ENCODE results near the gene SMIM5.
"Not testable (repeated sequence)": the region's sequence is repeated elsewhere in the genome, so short reads cannot be mapped to it uniquely, and the experiment has no call there.

SMIM5 gene

GRCh38 chr17:75635610-75636202, 2.5 kb downstream of the SMIM5 start:
- DNase-seq (ENCODE audit: low read depth): no peak
- H3K4me3 ChIP-seq (ENCODE audit: low read depth, low read length): no peak overlapping the region
- TF ChIP-seq, protein P1, sequence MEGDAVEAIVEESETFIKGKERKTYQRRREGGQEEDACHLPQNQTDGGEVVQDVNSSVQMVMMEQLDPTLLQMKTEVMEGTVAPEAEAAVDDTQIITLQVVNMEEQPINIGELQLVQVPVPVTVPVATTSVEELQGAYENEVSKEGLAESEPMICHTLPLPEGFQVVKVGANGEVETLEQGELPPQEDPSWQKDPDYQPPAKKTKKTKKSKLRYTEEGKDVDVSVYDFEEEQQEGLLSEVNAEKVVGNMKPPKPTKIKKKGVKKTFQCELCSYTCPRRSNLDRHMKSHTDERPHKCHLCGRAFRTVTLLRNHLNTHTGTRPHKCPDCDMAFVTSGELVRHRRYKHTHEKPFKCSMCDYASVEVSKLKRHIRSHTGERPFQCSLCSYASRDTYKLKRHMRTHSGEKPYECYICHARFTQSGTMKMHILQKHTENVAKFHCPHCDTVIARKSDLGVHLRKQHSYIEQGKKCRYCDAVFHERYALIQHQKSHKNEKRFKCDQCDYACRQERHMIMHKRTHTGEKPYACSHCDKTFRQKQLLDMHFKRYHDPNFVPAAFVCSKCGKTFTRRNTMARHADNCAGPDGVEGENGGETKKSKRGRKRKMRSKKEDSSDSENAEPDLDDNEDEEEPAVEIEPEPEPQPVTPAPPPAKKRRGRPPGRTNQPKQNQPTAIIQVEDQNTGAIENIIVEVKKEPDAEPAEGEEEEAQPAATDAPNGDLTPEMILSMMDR (IDR thresholded peaks at IDR 0.05; ENCODE audit: control insufficient read depth, extremely low read depth, insufficient read depth): no peak

DNA sequence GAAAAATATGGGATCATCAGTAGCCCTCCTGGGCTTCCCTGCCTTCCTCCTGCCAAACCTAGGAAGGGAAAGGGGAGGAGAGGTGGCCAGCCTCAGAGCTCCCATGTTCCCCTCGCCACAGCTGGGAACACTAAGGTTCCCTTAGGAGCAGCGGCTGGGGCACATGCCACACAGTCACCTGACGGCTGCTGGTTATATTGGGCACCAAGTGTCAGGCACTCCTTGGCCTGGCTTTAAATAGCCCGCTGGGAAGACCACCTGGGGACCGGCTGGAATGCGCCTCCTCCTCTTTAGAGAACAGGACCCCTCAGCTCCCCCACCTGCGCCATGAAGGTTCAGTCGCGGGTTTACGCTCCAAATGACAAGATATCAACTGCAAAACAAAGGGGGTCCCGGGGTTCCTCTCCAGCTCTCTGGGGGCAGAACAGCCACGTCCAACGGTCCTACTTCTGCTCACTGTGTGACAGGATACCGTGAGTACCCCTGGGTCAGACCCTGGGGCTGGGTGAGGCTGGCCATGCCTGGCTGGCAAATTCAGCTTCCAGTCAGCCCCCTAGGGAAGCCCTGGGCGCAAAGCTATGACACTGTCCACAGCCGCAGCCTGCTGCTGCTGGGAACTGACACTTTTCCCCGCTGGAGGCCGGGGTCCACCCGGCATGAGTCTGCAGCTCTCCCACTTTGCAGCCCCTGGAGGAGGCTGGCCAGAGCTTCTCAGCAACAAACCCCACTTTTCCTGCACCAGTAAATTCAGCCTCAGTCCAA, 3.3 kb downstream of the SMIM5 start:
- H3K4me3 ChIP-seq (ENCODE audit: low read depth, low read length): no peak overlapping the region
- TF ChIP-seq, protein P1 (IDR thresholded peaks at IDR 0.05; ENCODE audit: control insufficient read depth, extremely low read depth, insufficient read depth): no peak
- no peak for DNase-seq (ENCODE audit: low read depth)

DNA sequence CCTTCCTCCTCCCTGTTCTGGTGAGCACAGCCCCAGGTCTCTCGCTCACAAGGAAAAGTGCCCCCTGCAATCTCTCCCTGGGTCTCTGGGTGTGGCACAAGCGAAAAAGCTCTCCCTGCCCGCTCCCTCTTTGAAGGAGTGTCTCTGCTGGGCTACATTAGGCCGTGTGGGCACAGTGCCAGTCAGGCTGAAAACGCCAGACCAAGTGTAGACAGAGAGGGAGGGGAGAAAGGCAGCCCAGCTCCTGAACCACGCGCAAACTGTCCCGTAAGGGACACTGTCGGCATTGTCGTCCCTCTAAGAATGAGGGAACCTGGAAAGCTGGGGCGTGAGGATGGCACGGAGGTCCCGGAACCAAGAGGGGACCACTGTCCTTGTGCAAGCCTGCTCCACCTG, 3.9 kb downstream of the SMIM5 start:
- TF ChIP-seq, protein P1 (IDR thresholded peaks at IDR 0.05; ENCODE audit: control insufficient read depth, extremely low read depth, insufficient read depth): no peak
- no peak overlapping the region for H3K4me3 ChIP-seq (ENCODE audit: low read depth, low read length)
- no peak for DNase-seq (ENCODE audit: low read depth)

- H3K4me3 ChIP-seq (ENCODE audit: low read depth, low read length): no peak overlapping the region
- no peak for DNase-seq (ENCODE audit: low read depth)
- TF ChIP-seq, protein P1 (IDR thresholded peaks at IDR 0.05; ENCODE audit: control insufficient read depth, extremely low read depth, insufficient read depth): no peak
Measured at GRCh38 chr17:75637551-75637950, 4.3 kb downstream of the SMIM5 start.

DNA sequence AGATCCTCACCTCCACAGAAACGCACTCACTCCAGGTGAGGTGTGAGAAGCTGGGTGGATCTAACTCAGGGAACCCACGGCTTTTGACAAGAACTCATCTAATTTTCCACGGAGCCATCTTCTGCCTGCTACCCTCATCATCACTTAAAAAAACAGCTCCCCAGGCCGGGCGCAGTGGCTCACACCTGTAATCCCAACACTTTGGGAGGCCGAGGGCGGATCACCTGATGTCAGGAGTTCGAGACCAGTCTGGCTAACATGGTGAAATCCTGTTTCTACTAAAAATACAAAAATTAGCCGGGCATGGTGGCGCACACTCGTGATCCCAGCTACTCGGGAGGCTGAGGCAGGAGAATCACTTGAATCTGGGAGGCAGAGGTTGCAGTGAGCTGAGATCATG, 4.8 kb downstream of the SMIM5 start:
- DNase-seq (ENCODE audit: low read depth); H3K4me3 ChIP-seq (ENCODE audit: low read depth, low read length): not testable (repeated sequence)

- DNase-seq (ENCODE audit: low read depth): no peak
- H3K4me3 ChIP-seq (ENCODE audit: low read depth, low read length): no peak overlapping the region
- TF ChIP-seq, protein P1 (IDR thresholded peaks at IDR 0.05; ENCODE audit: control insufficient read depth, extremely low read depth, insufficient read depth): no peak
Measured at GRCh38 chr17:75638893-75639292, 5.7 kb downstream of the SMIM5 start.

DNA sequence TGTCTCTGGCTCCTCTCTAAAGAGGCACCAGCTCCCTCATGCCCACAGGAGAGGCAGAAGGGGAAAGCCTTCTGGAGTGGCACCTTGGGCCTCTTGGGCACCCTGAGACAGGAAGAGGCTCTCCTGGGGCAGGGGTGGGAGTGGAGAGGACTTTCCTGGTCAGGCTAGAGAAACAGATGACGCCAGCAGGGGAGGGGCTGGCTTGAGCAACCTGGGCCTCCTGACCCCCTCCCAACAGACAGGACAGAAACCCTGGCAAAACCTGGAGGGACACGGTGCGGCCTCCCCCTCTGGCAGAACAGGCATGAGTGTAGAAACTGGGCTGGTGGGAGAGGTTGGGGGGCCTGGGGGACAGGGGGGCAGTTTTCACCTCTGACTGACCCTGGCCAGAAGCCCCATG, 6.1 kb downstream of the SMIM5 start:
- no peak overlapping the region for H3K4me3 ChIP-seq (ENCODE audit: low read depth, low read length)
- TF ChIP-seq, protein P1 (IDR thresholded peaks at IDR 0.05; ENCODE audit: control insufficient read depth, extremely low read depth, insufficient read depth): no peak
- DNase-seq (ENCODE audit: low read depth): no peak
